Ovary (tissue), 3 donors: ENCODE data around the gene CDK10.

Experiments
- CTCF ChIP-seq, 3 donors: fragments of 450-650 bp in 2 of 3; fragments of 200-600 bp in 1 of 3; IDR thresholded peaks; one replicate each; pipeline versions ENCODE4 v1.5.1 to v1.8.0; 2016 to 2022; ENCODE audit warnings: antibody characterized with exemption in 3 of 3, mild to moderate bottlenecking in 1 of 3
- EP300 ChIP-seq: sonication (generic); formaldehyde crosslinking; IDR thresholded peaks from one replicate; pipeline ENCODE4 v1.6.1; 2017; ENCODE audit warnings: antibody characterized with exemption
- POLR2A ChIP-seq: fragments of 450-650 bp; IDR thresholded peaks from one replicate; pipeline ENCODE4 v1.6.1; 2017; ENCODE audit warnings: antibody characterized with exemption, mild to moderate bottlenecking, moderate library complexity
- donor health status: DM: no; HTN: no; CAD: no.

GRCh38 chr16:89737341-89738071 lies 51.0 kb downstream of the CDK10 start:
- TF ChIP-seq EP300 (no peak), CTCF (IDR thresholded peaks at IDR 0.05) (no peak), POLR2A (no peak)
